GM19328 (cell line): ENCODE results near the gene FAR1.
"Not testable (repeated sequence)": the region's sequence is repeated elsewhere in the genome, so short reads cannot be mapped to it uniquely, and the experiment has no call there.

Experiments
- ATAC-seq: cut with Tn5 transposase; IDR thresholded peaks from one replicate; pipeline ENCODE4 v1.9.1; 2021; ENCODE audit warnings: mild to moderate bottlenecking, moderate library complexity; ENCODE audit not compliant: unreplicated experiment

The FAR1 gene

GRCh38 chr11:13668102-13668956 lies at the start of gene FAR1:
Gene FAR1 (plus strand): TSS chr11:13668668. CDS start chr11:13694766, 26,098 bp downstream.
- peak; percentile 91 for ATAC-seq

GRCh38 chr11:13620063-13620462 lies 48.4 kb upstream of the FAR1 start:
- no peak for ATAC-seq

GRCh38 chr11:13626818-13627217 lies 41.6 kb upstream of the FAR1 start:
- ATAC-seq, result not testable (repeated sequence)

GRCh38 chr11:13628634-13629033 lies 39.8 kb upstream of the FAR1 start:
- not testable (repeated sequence) for ATAC-seq

- ATAC-seq, result no peak
Observed at GRCh38 chr11:13629779-13630178, 38.7 kb upstream of the FAR1 start.

- no peak for ATAC-seq
Observed at GRCh38 chr11:13635290-13635689, 33.2 kb upstream of the FAR1 start.

- no peak for ATAC-seq
Observed at GRCh38 chr11:13635804-13636203, 32.7 kb upstream of the FAR1 start.

- no peak for ATAC-seq
Observed at GRCh38 chr11:13637125-13638069, 31.1 kb upstream of the FAR1 start.

GRCh38 chr11:13638422-13638821 lies 30.0 kb upstream of the FAR1 start:
- ATAC-seq, result no peak

GRCh38 chr11:13644997-13645687 lies 23.3 kb upstream of the FAR1 start:
- no peak for ATAC-seq

- ATAC-seq, result no peak
Observed at GRCh38 chr11:13647391-13647790, 21.1 kb upstream of the FAR1 start.

- no peak for ATAC-seq
Observed at GRCh38 chr11:13649619-13650018, 18.8 kb upstream of the FAR1 start.

- not testable (repeated sequence) for ATAC-seq
Observed at GRCh38 chr11:13651515-13651914, 17.0 kb upstream of the FAR1 start.

GRCh38 chr11:13661074-13661623 lies 7.3 kb upstream of the FAR1 start:
- ATAC-seq, result no peak

- no peak for ATAC-seq
Observed at GRCh38 chr11:13663631-13664071, 4.8 kb upstream of the FAR1 start.

GRCh38 chr11:13664351-13664750 lies 4.1 kb upstream of the FAR1 start:
- no peak for ATAC-seq

- ATAC-seq, result no peak
Observed at GRCh38 chr11:13666708-13667107, 1.8 kb upstream of the FAR1 start.

- ATAC-seq, result no peak
Observed at GRCh38 chr11:13667245-13667644, 1.2 kb upstream of the FAR1 start.

GRCh38 chr11:13667795-13668101 lies 720 bp upstream of the FAR1 start:
- ATAC-seq, result no peak

- ATAC-seq, result peak; percentile 17
Observed at GRCh38 chr11:13668957-13669521, 571 bp downstream of the FAR1 start.
